Stimulated activated naive CD8-positive, alpha-beta T cell treated with anti-CD3 and anti-CD28 coated beads, Interleukin-15, Interleukin-2, amounts not matched to agents 100 ng/mL and 50 ng/mL, for 24 hours (primary cell): ENCODE results near the gene ZC3H8.
A peak's percentile ranks its signal among the peaks of the same experiment; 100 is the strongest.

Experiments
- H3K27ac Mint-ChIP-seq: one replicate; pipeline ENCODE4 v1.8.0; 2021; ENCODE audit warnings: mild to moderate bottlenecking, mixed read lengths
- H3K27me3 Mint-ChIP-seq: one replicate; pipeline ENCODE4 v1.8.0; 2021; ENCODE audit warnings: mixed read lengths
- H3K36me3 Mint-ChIP-seq: one replicate; pipeline ENCODE4 v1.8.0; 2021; ENCODE audit warnings: low read depth, mixed read lengths
- H3K4me1 Mint-ChIP-seq: one replicate; pipeline ENCODE4 v1.8.0; 2021; ENCODE audit warnings: low read depth, mixed read lengths
- H3K4me3 Mint-ChIP-seq: one replicate; pipeline ENCODE4 v1.8.0; 2021; ENCODE audit warnings: mild to moderate bottlenecking, mixed read lengths
- H3K9me3 Mint-ChIP-seq: one replicate; pipeline ENCODE4 v1.8.0; 2021; ENCODE audit warnings: mixed read lengths

Gene ZC3H8

DNA sequence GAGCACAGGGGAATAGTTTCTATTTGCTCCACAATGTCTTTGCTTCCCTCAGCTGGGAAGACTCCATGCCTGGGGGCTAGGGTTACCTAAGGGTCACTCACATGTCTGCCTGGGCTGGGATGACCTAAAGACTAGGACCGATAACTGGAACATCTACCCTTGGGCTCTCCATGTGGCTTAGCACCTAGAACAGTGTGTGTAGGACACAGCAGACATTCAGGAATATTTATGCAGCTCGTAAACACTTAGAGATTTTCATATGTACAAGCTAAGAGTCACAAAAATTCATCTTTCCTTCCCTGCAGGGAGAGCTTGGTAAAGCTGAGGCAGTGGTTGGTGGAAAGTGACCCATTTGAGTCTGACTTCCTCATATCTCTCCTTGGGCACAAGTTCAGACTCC is 60.8 kb downstream of the ZC3H8 start:
- H3K27ac Mint-ChIP-seq, result no peak overlapping the region
- no peak overlapping the region for H3K4me3 Mint-ChIP-seq

DNA sequence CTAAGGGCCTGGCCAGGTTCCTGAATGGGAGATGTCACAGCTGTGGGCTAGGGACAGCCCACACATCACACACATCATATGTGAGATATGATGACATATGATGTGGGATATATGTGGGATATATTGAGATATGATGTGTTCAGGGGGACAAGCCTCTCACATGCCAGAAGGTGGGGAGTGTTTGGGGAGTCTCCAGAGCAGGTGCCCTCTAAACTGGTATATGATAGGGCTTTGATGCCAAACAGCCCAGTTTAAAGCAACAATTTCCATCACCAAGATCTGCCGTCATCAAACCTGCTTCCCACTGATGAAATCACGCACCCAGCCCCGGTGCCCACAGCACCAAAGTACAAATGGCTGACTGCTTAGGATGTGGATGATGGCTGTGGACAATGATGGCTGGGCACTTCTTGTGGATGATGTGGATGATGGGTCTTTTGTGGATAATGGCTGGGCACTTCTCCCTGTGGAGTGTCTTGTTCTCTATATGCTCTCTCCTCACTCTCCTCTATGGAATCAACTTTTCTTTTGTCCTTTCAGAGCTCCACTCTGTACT is 65.8 kb downstream of the ZC3H8 start:
- H3K9me3 Mint-ChIP-seq, result peaks cover 7% of the 10 kb centered on the region
- H3K4me3 Mint-ChIP-seq, result peak overlapping the region; percentile 82
- H3K4me1 Mint-ChIP-seq, result peaks cover 63% of the 10 kb centered on the region
- H3K27ac Mint-ChIP-seq, result peak overlapping the region; percentile 99
- H3K36me3 Mint-ChIP-seq, result peaks cover 20% of the 10 kb centered on the region
- H3K27me3 Mint-ChIP-seq, result peaks cover 4% of the 10 kb centered on the region

More for the DNA sequence above, 60.8 kb downstream of the ZC3H8 start:
- no peaks in the 10 kb centered on the region for H3K27me3 Mint-ChIP-seq
- H3K36me3 Mint-ChIP-seq, result peaks cover 3% of the 10 kb centered on the region
- peaks cover 33% of the 10 kb centered on the region for H3K4me1 Mint-ChIP-seq
- peaks cover 3% of the 10 kb centered on the region for H3K9me3 Mint-ChIP-seq

DNA sequence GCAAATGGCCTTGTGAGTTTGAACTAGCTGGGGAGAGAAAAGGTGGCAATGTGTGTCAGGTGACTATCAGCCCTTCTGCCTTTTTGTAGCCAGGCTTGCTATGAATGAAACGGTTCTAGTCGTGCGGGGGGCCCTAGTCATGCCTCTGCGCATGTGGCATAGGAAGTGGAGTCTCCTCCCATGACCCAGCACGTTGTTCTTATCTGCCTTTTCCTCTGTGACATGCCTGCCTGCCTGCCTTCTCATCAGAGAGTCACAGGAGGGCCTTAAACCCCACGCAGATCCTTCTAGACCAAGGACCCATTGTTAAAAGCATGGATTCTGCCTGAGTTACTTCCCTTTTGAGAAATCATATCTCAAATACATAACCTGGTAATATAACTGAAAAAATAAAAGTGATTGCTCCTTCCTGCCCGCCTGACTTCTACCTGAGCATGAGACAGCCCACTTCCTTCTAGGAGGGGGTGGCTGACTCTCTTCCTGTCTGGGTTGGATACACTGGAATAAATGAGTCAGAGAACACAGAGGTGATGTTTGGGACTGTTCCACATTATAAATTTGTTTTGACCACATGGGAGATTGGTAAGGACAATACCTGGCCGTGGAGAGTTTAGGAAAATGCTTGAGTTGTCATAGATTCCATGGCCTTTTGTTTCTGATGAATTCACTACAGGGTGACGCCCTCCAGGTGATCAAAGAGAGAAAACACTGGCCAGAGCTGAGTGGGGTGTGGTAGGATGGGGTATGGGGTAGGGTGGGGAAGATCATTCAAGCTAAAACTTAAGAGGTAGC is 66.8 kb downstream of the ZC3H8 start:
- H3K9me3 Mint-ChIP-seq, result peaks cover 7% of the 10 kb centered on the region
- H3K36me3 Mint-ChIP-seq, result peaks cover 20% of the 10 kb centered on the region
- H3K4me1 Mint-ChIP-seq, result peaks cover 71% of the 10 kb centered on the region
- peaks cover 4% of the 10 kb centered on the region for H3K27me3 Mint-ChIP-seq
- H3K27ac Mint-ChIP-seq, result peak overlapping the region; percentile 99
- H3K4me3 Mint-ChIP-seq, result peak overlapping the region; percentile 82

DNA sequence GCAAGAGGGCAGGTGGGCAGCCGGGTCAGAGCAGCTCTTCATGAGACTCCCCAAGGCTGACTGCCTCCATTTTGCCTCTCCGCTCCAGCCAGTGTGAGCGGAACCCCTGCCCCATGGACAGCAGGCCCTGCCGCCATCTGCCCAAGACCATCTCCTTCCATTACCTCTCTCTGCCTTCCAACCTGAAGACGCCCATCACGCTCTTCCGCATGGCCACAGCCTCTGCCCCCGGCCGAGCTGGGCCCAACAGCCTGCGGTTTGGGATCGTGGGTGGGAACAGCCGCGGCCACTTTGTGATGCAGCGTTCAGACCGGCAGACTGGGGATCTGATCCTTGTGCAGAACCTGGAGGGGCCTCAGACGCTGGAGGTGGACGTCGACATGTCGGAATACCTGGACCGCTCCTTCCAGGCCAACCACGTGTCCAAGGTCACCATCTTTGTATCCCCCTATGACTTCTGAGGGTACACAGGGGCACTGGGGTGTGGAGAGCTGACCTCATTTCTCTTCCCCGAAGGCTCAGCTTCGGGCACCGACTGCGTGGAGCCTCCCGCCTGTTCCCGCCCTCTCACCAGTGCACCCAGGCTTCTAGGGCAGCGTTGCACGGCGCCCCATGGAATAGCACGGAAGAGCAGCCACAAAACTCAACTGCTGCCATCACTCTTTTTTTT is 67.7 kb downstream of the ZC3H8 start:
- H3K36me3 Mint-ChIP-seq, result peaks cover 17% of the 10 kb centered on the region

DNA sequence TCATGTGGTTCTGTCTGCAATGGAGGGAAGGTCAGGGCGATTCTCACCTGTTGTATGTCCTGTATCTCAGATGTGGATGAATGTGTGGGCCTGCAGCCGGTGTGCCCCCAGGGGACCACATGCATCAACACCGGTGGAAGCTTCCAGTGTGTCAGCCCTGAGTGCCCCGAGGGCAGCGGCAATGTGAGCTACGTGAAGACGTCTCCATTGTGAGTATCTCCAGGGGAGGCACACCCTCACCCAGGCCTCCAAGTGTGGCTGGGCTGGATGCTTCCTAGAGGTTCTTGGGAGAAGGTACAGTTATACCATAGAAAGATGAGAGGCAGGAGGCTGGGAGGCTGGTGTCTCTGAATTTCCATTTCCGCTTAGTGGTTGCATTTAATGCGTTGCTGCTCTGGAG is 69.7 kb downstream of the ZC3H8 start:
- peaks cover 71% of the 10 kb centered on the region for H3K4me1 Mint-ChIP-seq

More for the DNA sequence above, 67.7 kb downstream of the ZC3H8 start:
- H3K4me3 Mint-ChIP-seq, result peak overlapping the region; percentile 82
- H3K9me3 Mint-ChIP-seq, result peaks cover 4% of the 10 kb centered on the region
- H3K4me1 Mint-ChIP-seq, result peaks cover 73% of the 10 kb centered on the region
- peak overlapping the region; percentile 99 for H3K27ac Mint-ChIP-seq
- peaks cover 4% of the 10 kb centered on the region for H3K27me3 Mint-ChIP-seq

DNA sequence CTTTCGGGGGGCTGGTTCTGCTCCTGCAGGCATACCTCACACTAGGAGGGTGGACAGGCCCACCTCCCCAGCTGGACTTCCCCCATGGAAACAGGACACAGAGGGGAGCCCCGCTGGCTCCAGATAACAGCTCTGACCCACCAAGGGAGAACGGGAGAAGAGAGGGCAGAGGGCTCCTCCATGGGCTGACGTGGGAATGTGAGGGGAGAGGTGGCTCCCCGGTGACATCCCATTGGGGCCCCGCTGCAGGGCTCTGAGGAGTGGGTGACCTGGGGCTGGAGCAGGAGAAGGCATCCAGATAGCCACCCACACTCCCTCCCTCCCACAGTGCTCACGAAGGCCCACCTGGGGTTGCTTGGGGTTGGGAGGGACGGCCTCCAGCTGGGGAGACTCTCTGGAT is 70.7 kb downstream of the ZC3H8 start:
- Mint-ChIP-seq H3K27ac (peak overlapping the region; percentile 93), H3K4me1 (peaks cover 61% of the 10 kb centered on the region), H3K36me3 (peaks cover 17% of the 10 kb centered on the region), H3K9me3 (peaks cover 4% of the 10 kb centered on the region), H3K4me3 (peak overlapping the region; percentile 66), H3K27me3 (peaks cover 10% of the 10 kb centered on the region)

More for the DNA sequence above, 69.7 kb downstream of the ZC3H8 start:
- Mint-ChIP-seq H3K36me3 (peaks cover 17% of the 10 kb centered on the region), H3K27ac (peak overlapping the region; percentile 68), H3K27me3 (peaks cover 10% of the 10 kb centered on the region), H3K4me3 (no peak overlapping the region), H3K9me3 (peaks cover 4% of the 10 kb centered on the region)

DNA sequence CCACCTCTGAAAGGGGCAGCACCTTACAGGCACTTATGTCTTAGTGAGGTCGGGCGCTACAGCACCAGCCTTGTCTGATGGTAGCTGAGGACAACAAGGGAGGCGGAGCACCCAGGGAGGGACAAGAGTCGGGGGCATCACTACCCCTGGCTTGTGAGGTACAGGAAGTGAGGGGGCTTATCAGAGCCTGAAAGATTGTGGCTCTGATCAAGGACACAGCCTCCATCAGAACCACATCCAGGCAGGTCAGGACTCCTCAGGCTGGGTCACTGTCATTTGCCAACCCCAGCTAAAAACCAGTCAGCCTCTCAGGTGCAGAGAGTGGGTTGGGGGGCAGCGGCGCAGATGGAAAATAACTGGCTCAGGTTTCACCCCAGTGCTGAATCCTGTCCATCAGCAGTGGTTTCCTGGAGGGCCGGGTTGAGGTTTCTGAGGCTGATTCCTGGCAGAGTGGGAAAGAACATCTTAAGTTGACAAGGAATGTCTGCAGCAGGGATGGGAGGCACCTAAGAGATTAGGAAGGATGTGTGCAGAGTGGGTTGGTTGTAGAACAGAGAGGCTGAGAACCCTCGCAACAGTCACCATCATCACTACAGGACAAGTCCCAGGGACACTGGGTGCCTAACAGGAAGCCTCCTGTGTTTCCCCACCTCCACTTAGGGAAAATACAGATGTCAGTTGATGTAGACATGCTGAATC is 71.4 kb downstream of the ZC3H8 start:
- H3K36me3 Mint-ChIP-seq, result peaks cover 17% of the 10 kb centered on the region
- H3K4me1 Mint-ChIP-seq, result peaks cover 55% of the 10 kb centered on the region
- H3K4me3 Mint-ChIP-seq, result peak overlapping the region; percentile 66
- H3K9me3 Mint-ChIP-seq, result peaks cover 4% of the 10 kb centered on the region
- peaks cover 17% of the 10 kb centered on the region for H3K27me3 Mint-ChIP-seq
- peak overlapping the region; percentile 93 for H3K27ac Mint-ChIP-seq

DNA sequence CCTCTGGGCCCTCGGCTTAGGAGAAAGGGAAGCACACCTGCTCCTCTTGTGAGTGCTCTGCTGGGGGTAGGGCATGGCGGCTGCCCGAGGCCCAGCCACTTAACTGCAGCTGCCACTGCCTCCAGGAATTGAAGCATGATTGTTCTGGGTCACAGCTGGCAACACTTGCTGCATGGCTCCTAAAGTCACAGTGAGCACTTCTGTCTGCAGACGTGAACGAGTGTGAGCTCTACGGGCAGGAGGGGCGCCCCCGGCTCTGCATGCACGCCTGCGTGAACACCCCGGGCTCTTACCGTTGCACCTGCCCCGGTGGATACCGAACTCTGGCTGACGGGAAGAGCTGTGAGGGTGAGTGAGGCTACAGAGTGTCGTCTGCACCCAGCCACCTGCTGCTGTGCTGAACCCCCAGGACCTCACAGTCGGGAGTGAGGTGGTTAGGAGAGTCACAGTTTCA is 72.2 kb downstream of the ZC3H8 start:
- Mint-ChIP-seq H3K27me3 (peaks cover 13% of the 10 kb centered on the region), H3K27ac (peak overlapping the region; percentile 93), H3K9me3 (no peaks in the 10 kb centered on the region), H3K36me3 (peaks cover 12% of the 10 kb centered on the region), H3K4me1 (peaks cover 46% of the 10 kb centered on the region), H3K4me3 (peak overlapping the region; percentile 66)

DNA sequence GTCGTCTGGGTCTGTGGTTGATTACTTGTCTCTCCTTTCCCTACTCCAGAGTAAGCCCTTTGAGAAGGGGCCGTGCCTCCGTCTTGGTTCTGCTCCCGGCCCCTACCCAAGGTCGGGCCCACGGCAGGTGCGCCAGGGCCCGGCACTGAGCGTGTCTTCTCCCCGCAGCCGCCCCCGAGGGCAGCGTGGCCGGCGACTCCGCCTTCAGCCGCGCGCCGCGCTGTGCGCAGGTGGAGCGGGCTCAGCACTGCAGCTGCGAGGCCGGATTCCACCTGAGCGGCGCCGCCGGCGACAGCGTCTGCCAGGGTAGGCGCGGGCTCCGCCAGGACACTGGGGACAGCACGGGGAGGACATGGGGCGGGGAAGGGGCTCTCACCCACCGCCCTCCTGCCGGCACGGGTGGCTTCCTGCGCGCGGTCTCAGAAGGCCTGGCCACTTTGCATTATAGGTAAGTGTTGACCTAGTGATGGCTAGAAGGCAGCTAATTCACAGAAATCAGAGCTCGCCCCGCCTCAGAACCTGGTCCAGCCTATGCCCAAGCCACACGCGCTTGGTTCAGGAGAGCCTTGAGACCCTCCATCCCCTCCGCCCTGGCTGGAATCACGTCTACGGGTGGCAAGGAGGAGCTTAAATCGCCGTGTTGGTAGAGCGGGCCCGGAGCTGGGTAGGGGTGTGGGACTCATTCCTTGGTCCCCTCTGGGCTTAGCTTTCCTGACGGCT is 73.1 kb downstream of the ZC3H8 start:
- H3K27ac Mint-ChIP-seq, result peak overlapping the region; percentile 38
- H3K9me3 Mint-ChIP-seq, result no peaks in the 10 kb centered on the region
- peak overlapping the region; percentile 66 for H3K4me3 Mint-ChIP-seq
- peaks cover 13% of the 10 kb centered on the region for H3K27me3 Mint-ChIP-seq
- H3K4me1 Mint-ChIP-seq, result peaks cover 37% of the 10 kb centered on the region
- H3K36me3 Mint-ChIP-seq, result peaks cover 7% of the 10 kb centered on the region

DNA sequence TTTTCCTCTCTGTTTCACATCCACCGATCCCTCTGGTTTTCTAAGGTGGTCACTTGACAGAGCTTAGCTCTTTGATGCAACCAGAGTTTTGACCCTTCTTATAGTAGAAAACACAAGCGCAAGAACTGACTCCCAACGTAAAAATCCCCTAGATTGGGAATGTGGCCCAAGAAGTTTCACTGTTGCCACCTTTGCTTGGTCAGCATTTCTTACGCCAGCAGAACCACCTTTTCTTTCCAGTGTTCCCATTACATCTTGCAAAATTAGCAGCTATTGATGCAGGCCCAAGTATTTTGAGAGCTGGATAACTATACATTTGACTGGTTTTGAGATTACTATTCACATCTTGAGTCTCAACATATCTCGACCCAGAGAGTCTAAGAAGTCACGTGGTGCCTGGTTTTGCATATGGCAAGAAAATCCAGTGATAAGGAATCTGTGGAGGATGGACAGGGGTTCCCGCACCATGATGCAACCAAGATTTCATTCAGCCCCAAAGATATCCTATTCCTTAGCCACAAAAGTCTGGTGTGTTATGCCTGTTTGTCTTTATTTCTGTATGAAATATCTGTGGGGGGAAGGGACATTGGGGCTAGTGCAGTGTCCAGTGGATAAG is 78.8 kb downstream of the ZC3H8 start:
- Mint-ChIP-seq H3K4me3 (no peak overlapping the region), H3K27ac (no peak overlapping the region), H3K4me1 (no peaks in the 10 kb centered on the region), H3K27me3 (peaks cover 10% of the 10 kb centered on the region), H3K9me3 (no peaks in the 10 kb centered on the region), H3K36me3 (no peaks in the 10 kb centered on the region)

DNA sequence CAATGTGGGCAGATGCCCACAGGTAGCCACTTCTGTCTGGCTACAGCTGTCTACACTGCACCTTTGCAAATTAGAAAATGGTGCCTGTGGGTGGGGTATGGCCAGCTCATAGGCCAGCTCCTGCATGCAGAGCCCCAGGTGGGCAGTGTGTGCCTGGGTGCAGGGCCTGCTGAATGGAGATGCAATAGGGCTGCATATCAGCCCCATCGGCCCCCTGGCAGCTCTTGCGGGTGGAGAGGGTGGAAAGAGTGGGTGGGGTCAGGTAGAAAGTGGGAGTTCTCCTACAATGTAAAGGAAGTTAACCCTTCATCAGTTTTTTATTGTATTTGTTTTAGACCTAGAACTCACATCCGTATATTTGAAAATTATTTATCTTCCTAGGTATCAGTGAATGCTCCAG is 79.5 kb downstream of the ZC3H8 start:
- H3K27ac Mint-ChIP-seq, result no peak overlapping the region
- no peaks in the 10 kb centered on the region for H3K4me1 Mint-ChIP-seq

DNA sequence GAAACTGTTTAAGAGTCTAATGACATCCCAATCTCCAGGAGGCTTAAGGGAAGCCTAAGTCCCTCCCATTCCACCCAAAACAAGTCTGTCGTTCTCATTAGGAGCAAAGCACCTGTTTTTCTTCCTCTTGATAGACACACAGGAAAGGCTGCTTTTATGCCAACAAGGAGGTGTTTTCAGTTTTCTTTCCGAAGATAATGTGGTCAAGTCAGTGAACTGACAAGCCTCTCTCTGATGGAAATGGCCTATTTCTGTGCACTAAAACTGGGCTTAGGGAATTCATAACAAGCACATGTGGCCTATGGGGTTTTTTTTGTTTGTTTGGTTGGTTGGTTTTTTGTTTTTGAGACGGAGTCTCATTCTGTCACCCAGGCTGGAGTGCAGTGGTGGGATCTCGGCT is 80.5 kb downstream of the ZC3H8 start:
- H3K27ac Mint-ChIP-seq, result no peak overlapping the region

More for the DNA sequence above, 79.5 kb downstream of the ZC3H8 start:
- Mint-ChIP-seq H3K4me3 (no peak overlapping the region), H3K36me3 (no peaks in the 10 kb centered on the region), H3K27me3 (peaks cover 7% of the 10 kb centered on the region), H3K9me3 (no peaks in the 10 kb centered on the region)

DNA sequence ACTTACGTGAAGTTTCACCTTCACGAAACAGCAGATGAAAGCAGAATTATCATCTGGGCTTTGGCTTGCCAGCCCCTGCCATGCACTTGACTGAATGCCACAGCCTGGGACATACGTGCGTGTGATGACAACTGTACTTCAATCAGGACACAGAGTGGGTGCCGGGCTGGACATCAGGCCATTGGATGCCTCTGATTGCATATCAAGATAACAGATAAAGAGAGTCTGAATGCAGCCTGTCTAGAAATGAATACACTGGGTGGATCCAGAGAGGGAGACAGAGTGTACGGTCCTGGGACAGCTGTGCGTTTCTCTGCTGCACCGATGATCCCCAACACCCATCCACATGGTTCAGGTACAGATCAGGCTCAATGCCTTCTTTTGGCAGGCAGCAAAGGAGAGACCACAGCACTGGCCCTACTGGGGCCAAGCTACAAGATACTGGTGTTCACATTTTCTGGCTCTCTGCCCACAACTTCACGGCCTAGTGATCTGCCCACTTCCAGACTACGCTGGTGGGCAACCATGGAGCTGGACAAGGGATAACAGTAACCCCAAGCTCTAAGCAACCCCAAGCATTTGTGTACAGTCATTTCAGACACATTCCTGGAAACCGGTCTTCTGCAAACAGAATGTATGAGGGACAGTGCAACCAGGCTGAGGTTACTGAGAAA is 81.1 kb downstream of the ZC3H8 start:
- H3K36me3 Mint-ChIP-seq, result no peaks in the 10 kb centered on the region
- no peaks in the 10 kb centered on the region for H3K9me3 Mint-ChIP-seq
- no peak overlapping the region for H3K4me3 Mint-ChIP-seq
- H3K4me1 Mint-ChIP-seq, result no peaks in the 10 kb centered on the region
- H3K27me3 Mint-ChIP-seq, result peaks cover 3% of the 10 kb centered on the region
- no peak overlapping the region for H3K27ac Mint-ChIP-seq

More for the DNA sequence above, 80.5 kb downstream of the ZC3H8 start:
- H3K27me3 Mint-ChIP-seq, result peaks cover 7% of the 10 kb centered on the region
- H3K4me1 Mint-ChIP-seq, result no peaks in the 10 kb centered on the region
- no peak overlapping the region for H3K4me3 Mint-ChIP-seq
- H3K36me3 Mint-ChIP-seq, result no peaks in the 10 kb centered on the region
- no peaks in the 10 kb centered on the region for H3K9me3 Mint-ChIP-seq
